Epidermal melanocyte (primary cell): Measurements from ENCODE around the gene SCNM1.

ENCODE experiments used
- DNase-seq: peaks from one replicate; pipeline ENCODE4 v3.0.0; 2011; ENCODE audit warnings: low spot score; ENCODE audit not compliant: insufficient read length

The SCNM1 gene

GRCh38 chr1:151165738-151166504 lies at the start of gene SCNM1, which contains the start of gene LYSMD1:
Gene SCNM1 (plus strand): TSS chr1:151166144. CDS start chr1:151166153, 9 bp downstream.
Gene LYSMD1 (minus strand): TSS chr1:151165902. CDS start chr1:151165258, 644 bp downstream.
- DNase-seq, result peak; percentile 97

GRCh38 chr1:151124763-151125403 lies 41.1 kb upstream of the SCNM1 start:
- DNase-seq, result no peak

- DNase-seq, result no peak
These were observed 37.1 kb upstream of the SCNM1 start for GRCh38 chr1:151128800-151129199.

GRCh38 chr1:151130987-151131586 lies 34.9 kb upstream of the SCNM1 start:
- no peak for DNase-seq

GRCh38 chr1:151131701-151132334 lies 34.1 kb upstream of the SCNM1 start:
- DNase-seq, result no peak

GRCh38 chr1:151132335-151133017 lies 33.5 kb upstream of the SCNM1 start:
- no peak for DNase-seq

- no peak for DNase-seq
These were observed 32.7 kb upstream of the SCNM1 start for GRCh38 chr1:151133018-151133806.

- DNase-seq, result no peak
These were observed 31.5 kb upstream of the SCNM1 start for GRCh38 chr1:151134396-151134795.

- DNase-seq, result no peak
These were observed 31.0 kb upstream of the SCNM1 start for GRCh38 chr1:151134991-151135390.

GRCh38 chr1:151135433-151136385 lies 30.2 kb upstream of the SCNM1 start:
- DNase-seq, result no peak

- no peak for DNase-seq
These were observed 28.2 kb upstream of the SCNM1 start for GRCh38 chr1:151137789-151138188.

- DNase-seq, result no peak
These were observed 23.4 kb upstream of the SCNM1 start for GRCh38 chr1:151142411-151143056.

GRCh38 chr1:151143057-151143435 lies 22.9 kb upstream of the SCNM1 start:
- DNase-seq, result no peak

- DNase-seq, result no peak
These were observed 22.0 kb upstream of the SCNM1 start for GRCh38 chr1:151143986-151144385.

GRCh38 chr1:151144474-151145303 lies 21.3 kb upstream of the SCNM1 start:
- no peak for DNase-seq

GRCh38 chr1:151145304-151146071 lies 20.5 kb upstream of the SCNM1 start:
- no peak for DNase-seq

GRCh38 chr1:151146072-151146411 lies 19.9 kb upstream of the SCNM1 start:
- no peak for DNase-seq
